HPDE6-E6E7 (cell line): ENCODE data around the gene SNRPE.
"Not testable (repeated sequence)": the region's sequence is repeated elsewhere in the genome, so short reads cannot be mapped to it uniquely, and the experiment has no call there.

Experiments used
- DNase-seq: peaks from one replicate; pipeline ENCODE4 v3.0.0; 2011; ENCODE audit warnings: missing footprints; ENCODE audit errors: extremely low spot score

SNRPE gene

GRCh38 chr1:203861379-203862184 is at the start of gene SNRPE:
Gene SNRPE, plus strand, starts transcription at chr1:203861599. Its CDS starts 61 bp downstream, at chr1:203861660.
- DNase-seq: peak; percentile 97

- DNase-seq: no peak
These were observed 47.6 kb upstream of the SNRPE start for GRCh38 chr1:203813581-203814341.

GRCh38 chr1:203818399-203818798 is 43.0 kb upstream of the SNRPE start:
- DNase-seq: no peak

DNA sequence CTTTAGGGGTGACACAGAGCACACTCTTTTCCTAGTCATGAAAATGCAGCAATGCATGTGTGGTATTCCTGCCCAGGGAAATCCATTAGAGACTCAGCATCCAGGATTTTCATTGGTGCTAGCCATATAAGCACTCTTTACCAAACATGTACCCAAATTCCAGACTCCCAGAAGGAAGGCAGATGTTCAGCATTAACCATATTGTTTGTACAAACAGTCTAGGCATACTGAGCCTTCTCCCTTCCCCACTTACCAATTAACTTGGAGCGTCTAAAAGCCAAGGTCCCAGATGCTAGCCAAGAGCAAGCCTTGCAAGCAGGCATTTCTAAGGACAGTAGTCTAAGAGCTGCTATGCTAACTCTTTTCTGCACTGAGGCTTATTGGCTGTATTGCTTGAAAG is 38.1 kb upstream of the SNRPE start:
- DNase-seq: no peak

DNA sequence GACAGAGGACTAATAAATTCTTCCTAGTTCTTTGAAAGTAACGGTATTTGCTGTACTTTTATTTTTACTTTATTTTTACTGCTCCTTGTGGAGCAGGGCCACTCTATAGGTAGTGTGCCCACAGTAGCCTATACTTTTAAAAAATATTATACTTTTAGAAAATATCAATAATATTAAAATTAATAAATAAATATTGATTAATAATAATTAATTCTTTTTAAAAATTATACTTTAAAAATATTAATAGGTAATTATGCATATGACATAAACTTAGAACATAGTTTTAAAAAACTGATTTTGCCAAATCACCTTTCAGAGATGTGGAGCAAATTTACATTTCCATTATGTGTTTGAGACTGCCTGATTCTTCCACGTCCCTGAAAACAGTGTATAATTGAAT is 35.2 kb upstream of the SNRPE start:
- no peak for DNase-seq

- DNase-seq: no peak
These were observed 33.4 kb upstream of the SNRPE start for GRCh38 chr1:203828002-203828401.

DNA sequence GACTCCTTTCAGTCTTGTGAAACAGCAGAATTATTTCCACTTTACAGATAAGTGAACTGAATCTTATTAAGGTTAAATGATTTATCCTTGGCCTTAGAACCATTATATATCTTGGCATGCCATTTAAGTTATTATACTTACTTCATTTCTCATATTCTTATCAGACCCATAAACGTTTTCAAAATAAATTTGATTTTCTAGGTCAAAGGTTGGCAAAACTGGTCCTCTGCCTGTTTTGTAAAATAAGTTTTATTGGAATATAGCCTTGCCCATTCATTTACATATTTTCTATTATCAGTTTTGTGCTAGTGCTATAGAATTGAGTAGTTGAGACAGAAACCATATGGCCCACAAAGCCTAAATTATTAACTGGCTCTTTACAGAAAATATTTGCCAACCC is 32.9 kb upstream of the SNRPE start:
- DNase-seq: no peak

DNA sequence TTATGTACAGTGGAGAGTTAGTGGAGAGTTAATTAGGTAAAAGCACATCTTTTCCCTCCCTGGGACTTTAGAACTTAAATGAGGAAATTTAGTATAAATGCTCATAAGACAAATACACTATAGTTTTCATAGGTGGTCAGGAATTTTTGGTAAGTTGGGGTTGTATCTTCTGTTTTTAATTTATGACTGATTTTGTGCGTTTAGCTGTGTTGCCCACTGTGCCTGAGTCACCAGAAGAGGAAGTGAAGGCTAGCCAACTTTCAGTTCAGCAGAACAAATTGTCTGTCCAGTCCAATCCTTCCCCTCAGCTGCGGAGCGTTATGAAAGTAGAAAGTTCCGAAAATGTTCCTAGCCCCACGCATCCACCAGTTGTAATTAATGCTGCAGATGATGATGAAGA is 32.2 kb upstream of the SNRPE start:
- not testable (repeated sequence) for DNase-seq

- no peak for DNase-seq
These were observed 25.9 kb upstream of the SNRPE start for GRCh38 chr1:203835476-203835875.

DNA sequence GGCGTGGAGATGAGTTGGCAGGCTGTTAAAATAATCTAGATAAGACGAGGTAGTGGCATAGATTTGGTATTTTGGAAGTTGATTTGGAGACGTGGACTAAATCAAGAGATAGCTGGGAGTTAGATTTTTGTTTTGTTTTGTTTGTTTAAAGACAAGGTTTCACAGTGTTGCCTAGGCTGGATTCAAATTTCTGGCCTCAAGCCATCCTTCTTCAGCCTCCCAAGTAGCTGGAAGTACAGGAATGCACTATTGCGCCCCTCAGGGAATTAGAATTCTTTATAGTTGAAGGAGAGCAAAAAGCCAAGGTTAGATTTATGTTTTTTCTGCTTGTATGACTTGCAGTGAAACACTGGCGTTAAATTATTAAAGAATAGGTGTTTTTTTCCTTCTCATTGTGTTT is 22.3 kb upstream of the SNRPE start:
- no peak for DNase-seq

GRCh38 chr1:203840208-203840808 is 21.1 kb upstream of the SNRPE start:
- DNase-seq: no peak

DNA sequence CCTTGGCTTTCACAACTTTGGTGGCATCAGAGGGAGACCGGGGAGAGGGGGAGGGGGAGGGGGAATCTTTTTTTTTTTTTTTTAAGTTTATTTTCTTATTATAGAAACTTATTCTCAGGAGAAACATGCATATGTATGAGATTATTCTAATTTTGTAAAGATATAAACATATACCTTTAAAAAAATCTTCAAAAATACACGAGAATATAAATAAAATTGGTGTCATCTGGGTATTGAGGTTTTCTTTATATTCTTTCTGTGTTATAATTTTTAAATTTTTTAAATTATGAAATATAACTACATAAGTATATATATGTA is 18.9 kb upstream of the SNRPE start:
- DNase-seq: no peak

GRCh38 chr1:203843435-203843834 is 18.0 kb upstream of the SNRPE start:
- no peak for DNase-seq

- not testable (repeated sequence) for DNase-seq
These were observed 8.3 kb upstream of the SNRPE start for GRCh38 chr1:203853112-203853511.

DNA sequence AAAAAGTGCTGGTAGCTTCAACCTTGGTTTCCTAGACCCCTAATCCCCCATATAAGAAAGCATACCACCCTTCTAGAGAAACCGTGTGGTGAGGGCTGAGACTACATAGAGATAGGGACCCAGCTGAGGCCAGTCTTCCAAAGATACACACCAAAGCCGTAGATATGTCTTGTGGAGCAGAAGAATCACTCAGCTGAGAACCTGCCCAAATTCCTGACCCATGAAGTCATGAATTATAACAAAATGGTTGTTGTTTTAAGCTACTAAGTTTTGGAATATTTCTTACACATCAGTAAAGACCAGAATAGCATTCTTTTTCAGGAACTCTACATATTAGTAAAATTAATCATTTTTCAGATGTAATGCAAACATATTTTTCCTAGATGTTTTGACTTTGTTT is 3.3 kb upstream of the SNRPE start:
- no peak for DNase-seq

DNA sequence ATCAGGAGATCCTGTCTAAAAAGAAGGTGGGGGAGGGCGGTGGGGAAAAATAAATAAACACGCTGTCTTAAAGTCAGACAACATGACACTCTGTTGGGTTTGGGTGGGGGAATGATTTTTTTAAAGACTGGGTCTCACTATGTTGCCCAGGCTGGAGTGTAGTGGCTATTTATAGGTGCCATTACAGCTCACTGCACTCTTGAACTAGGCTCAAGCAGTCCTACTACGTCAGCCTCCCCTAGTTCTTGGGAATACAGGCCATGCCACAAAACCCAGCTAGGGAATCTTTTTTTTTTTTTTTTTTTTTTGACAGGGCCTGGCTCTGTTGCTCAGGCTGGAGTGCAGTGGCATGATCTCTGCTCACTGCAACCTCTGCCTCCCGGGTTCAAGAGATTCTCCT is 2.4 kb upstream of the SNRPE start:
- no peak for DNase-seq

DNA sequence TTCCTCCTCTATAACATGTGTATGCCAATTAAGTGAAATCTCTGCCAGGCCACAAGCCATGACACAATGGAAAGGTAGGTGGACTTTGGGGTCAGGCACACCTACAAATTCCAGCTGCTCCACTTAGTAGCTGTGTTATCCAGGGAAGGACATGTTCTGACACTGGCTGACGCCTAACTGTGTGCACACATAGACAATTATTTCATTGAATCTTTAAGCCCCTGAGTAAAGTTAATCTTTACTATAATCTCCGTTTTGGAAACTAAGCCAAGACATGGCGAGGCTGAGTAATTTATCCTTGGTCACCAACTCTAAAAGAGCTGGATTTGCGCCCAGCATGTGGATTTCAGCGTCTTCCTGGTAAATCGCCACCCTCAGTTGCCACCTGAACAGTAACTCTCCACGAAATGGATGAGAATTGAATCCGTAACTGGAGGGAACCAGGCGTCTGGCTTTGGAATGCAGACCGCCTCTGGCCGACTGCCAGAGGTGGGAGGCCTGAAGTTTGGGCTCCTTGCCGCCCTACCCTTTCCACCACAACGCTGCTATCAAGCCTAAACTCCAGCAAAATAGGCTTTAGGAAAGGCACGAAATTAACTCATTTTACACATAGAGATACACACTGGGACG is 888 bp upstream of the SNRPE start:
- DNase-seq: peak; percentile 73

DNA sequence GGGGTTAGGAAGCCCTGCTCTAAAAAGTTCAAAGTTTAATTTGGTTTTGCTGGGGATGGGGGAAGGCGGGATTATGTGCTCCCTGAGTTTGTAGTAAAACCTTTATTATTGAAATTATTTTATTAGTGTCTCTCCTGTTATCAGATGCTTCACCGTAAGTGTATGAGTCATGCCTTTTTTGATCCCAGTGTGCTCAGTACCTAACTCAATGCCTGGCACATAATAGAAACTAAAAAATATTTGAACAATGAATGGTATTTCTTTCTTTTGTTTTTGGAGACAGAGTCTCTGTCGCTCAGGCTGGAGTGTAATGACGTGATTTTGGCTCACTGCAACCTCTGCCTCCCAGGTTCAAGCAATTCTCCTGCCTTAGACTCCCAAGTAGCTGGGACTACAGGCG is 6.4 kb downstream of the SNRPE start:
- DNase-seq: no peak

DNA sequence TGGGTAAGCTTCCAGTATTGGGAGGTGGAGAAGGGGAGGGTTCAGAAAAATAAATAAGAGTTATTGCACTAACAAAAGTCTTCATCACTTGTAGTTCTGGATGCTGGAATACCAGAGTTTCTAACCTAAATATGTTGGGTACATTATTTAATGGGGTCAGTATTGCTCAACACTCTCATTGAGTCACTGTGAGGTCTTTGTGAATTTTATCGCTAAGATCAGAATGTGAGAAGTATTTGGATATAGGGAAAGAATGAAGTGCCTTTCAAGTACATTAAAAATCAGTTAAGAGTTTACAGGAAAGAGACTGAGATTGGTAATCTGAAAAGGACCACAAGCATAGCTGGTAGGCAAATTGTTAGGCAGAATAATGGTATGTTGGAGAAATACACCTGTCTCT is 8.8 kb downstream of the SNRPE start:
- DNase-seq: no peak

- peak; percentile 86 for DNase-seq
These were observed 9.9 kb downstream of the SNRPE start for GRCh38 chr1:203871114-203871880.

DNA sequence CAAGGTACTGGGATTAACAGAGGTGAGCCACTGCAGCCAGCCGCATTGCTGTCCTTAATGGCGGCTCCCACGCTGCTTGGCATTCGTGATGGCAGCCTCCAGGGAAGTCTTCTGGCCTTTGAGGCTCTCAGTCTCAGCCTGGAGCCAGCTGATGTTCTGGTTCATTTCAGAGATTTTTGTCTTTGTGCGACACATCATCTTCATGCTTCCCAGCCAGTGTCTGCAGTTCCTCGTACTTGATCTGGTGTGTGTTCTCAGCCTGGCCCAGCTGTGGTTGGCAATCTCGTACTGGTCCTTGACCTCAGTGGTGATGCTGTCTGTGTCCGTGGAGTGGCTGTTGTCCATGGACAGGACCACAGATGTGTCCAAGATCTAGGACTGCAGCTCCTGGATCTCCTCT is 11.7 kb downstream of the SNRPE start:
- DNase-seq: no peak

DNA sequence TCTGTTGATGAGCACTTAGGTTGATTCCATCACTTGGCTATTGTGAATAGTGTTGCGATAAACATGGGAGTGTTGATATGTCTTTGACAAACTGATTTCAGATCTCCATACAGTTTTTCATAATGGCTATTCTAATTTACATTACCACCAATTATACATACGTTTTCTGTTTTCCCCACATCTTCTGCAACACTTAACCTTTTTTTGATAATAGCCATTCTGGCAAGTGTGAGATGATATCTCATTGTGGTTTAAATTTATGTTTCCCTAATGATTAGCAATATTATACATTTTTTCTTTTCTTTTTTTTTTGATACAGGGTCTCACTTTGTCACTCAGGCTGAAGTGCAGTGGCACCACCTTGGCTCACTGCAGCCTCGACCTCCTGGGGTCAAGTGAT is 17.0 kb downstream of the SNRPE start:
- no peak for DNase-seq
